Gastroesophageal sphincter (tissue), 3 donors: ENCODE data around the gene MSANTD4.

Experiments
- CTCF ChIP-seq, 4 experiments: fragments of 200-600 bp in 2 of 4; fragments of 450-650 bp in 2 of 4; sonication (generic) in 1 of 4; IDR thresholded peaks; one replicate each; pipeline ENCODE4 v1.5.1; 2017 to 2019; ENCODE audit warnings: antibody characterized with exemption in 4 of 4, mild to moderate bottlenecking in 2 of 4, moderate library complexity in 2 of 4
- EP300 ChIP-seq: sonication (generic); formaldehyde crosslinking; IDR thresholded peaks from one replicate; pipeline ENCODE4 v1.6.1; 2017; ENCODE audit warnings: antibody characterized with exemption, mild to moderate bottlenecking

GRCh38 chr11:105969756-105970155, 52.3 kb downstream of the MSANTD4 start:
- no peak for TF ChIP-seq EP300
- TF ChIP-seq CTCF (IDR thresholded peaks at IDR 0.05): no peak
